KMS-11 (cell line): Measurements from ENCODE around the gene PRDX1.
A peak's percentile ranks its signal among the peaks of the same experiment; 100 is the strongest.
"Not testable (repeated sequence)": the region's sequence is repeated elsewhere in the genome, so short reads cannot be mapped to it uniquely, and the experiment has no call there.

Source experiments
- H2AFZ ChIP-seq: fragments of 200-600 bp; sonication (generic); 2 replicates; pipeline ENCODE4 v1.6.1; 2016; ENCODE audit warnings: antibody characterized with exemption, mixed run types, low read depth
- H3K27ac ChIP-seq: fragments of 200-600 bp; sonication (generic); 2 replicates; pipeline ENCODE4 v1.6.1; 2016; ENCODE audit warnings: mild to moderate bottlenecking, mixed run types
- H3K27me3 ChIP-seq: fragments of 200-600 bp; sonication (generic); 2 replicates; pipeline ENCODE4 v1.6.1; 2017; ENCODE audit warnings: mild to moderate bottlenecking, low read depth, mixed run types, moderate library complexity; ENCODE audit not compliant: insufficient read depth
- H3K36me3 ChIP-seq: fragments of 200-600 bp; sonication (generic); 2 replicates; pipeline ENCODE4 v1.6.1; 2017; ENCODE audit warnings: mild to moderate bottlenecking, mixed run types; ENCODE audit not compliant: insufficient read depth
- H3K4me1 ChIP-seq: fragments of 200-600 bp; sonication (generic); 2 replicates; pipeline ENCODE4 v1.6.1; 2016; ENCODE audit warnings: mild to moderate bottlenecking, low read depth, mixed run types; ENCODE audit not compliant: poor library complexity, severe bottlenecking
- H3K4me2 ChIP-seq: fragments of 200-600 bp; sonication (generic); 2 replicates; pipeline ENCODE4 v1.7.0; 2016; ENCODE audit warnings: mild to moderate bottlenecking, mixed run types
- H3K4me3 ChIP-seq: fragments of 200-600 bp; sonication (generic); IDR thresholded peaks from 2 replicates; pipeline ENCODE4 v1.6.1; 2017; ENCODE audit warnings: low read depth, low read length, mixed read lengths; ENCODE audit not compliant: insufficient read depth
- H3K79me2 ChIP-seq: fragments of 200-600 bp; sonication (generic); 2 replicates; pipeline ENCODE4 v1.6.1; 2016; ENCODE audit warnings: low read depth, mixed run types; ENCODE audit not compliant: insufficient read depth
- H3K9ac ChIP-seq: fragments of 200-600 bp; sonication (generic); 2 replicates; pipeline ENCODE4 v1.6.1; 2016; ENCODE audit warnings: mild to moderate bottlenecking, mixed run types
- H4K20me1 ChIP-seq: fragments of 200-600 bp; sonication (generic); 2 replicates; pipeline ENCODE4 v1.6.1; 2016; ENCODE audit warnings: mild to moderate bottlenecking, mixed run types; ENCODE audit not compliant: insufficient read depth
- CTCF ChIP-seq: fragments of 200-600 bp; sonication (generic); conservative IDR thresholded peaks from 2 replicates; pipeline ENCODE4 v1.6.1; 2017; ENCODE audit warnings: low read depth, mild to moderate bottlenecking, antibody characterized with exemption, low read length, moderate library complexity, mixed read lengths

Gene PRDX1

GRCh38 chr1:45490626-45491486 is 30.8 kb downstream of the PRDX1 start, which contains the start of gene TESK2:
TESK2 (minus strand) TSS chr1:45491163; CDS start chr1:45457785, 33,378 bp downstream.
- H3K9ac ChIP-seq, result peak within 1 kb of the TSS; percentile 26; the same call in 1 of the 2 replicates
- peak within 1 kb of the TSS; percentile 91; the same call in 1 of the 2 replicates for H2AFZ ChIP-seq
- H3K4me1 ChIP-seq, result peaks cover 25% of the 10 kb centered on the region
- H3K4me3 ChIP-seq, result peak within 1 kb of the TSS; percentile 62
- no peak for TF ChIP-seq CTCF
- no peaks in the 10 kb centered on the region for H3K79me2 ChIP-seq
- no peak within 1 kb of the TSS for H3K27ac ChIP-seq
- H3K27me3 ChIP-seq, result peaks cover 6% of the 10 kb centered on the region; the same call in 1 of the 2 replicates
- peak within 1 kb of the TSS; percentile 89 for H3K4me2 ChIP-seq
- no peaks in the 10 kb centered on the region for H4K20me1 ChIP-seq
- no peaks in the 10 kb centered on the region for H3K36me3 ChIP-seq

GRCh38 chr1:45490121-45490625 is 31.5 kb downstream of the PRDX1 start:
- H2AFZ ChIP-seq, result peak overlapping the region; percentile 91; the same call in 1 of the 2 replicates
- TF ChIP-seq CTCF, result no peak

GRCh38 chr1:45489379-45489778 is 32.3 kb downstream of the PRDX1 start:
- peak overlapping the region; percentile 89 for H3K4me2 ChIP-seq
- not testable (repeated sequence) for H3K79me2 ChIP-seq, H3K36me3 ChIP-seq, H2AFZ ChIP-seq, H3K27me3 ChIP-seq, H3K27ac ChIP-seq, H3K9ac ChIP-seq, H4K20me1 ChIP-seq, H3K4me3 ChIP-seq
- peaks cover 25% of the 10 kb centered on the region for H3K4me1 ChIP-seq

More at GRCh38 chr1:45490121-45490625, 31.5 kb downstream of the PRDX1 start:
- Histone ChIP-seq H3K27ac (no peak overlapping the region), H3K4me3 (peak overlapping the region; percentile 62), H3K4me2 (peak overlapping the region; percentile 89), H3K27me3 (peaks cover 6% of the 10 kb centered on the region; the same call in 1 of the 2 replicates), H3K79me2 (no peaks in the 10 kb centered on the region), H4K20me1 (no peaks in the 10 kb centered on the region), H3K36me3 (no peaks in the 10 kb centered on the region), H3K4me1 (peaks cover 25% of the 10 kb centered on the region), H3K9ac (peak overlapping the region; percentile 26; the same call in 1 of the 2 replicates)

- TF ChIP-seq CTCF, result no peak
- Histone ChIP-seq H3K9ac (no peak overlapping the region), H3K4me3 (no peak overlapping the region), H3K4me2 (peak overlapping the region; percentile 89), H2AFZ (no peak overlapping the region), H3K79me2 (no peaks in the 10 kb centered on the region), H3K36me3 (no peaks in the 10 kb centered on the region), H4K20me1 (no peaks in the 10 kb centered on the region), H3K4me1 (peaks cover 25% of the 10 kb centered on the region), H3K27me3 (peaks cover 6% of the 10 kb centered on the region; the same call in 1 of the 2 replicates), H3K27ac (no peak overlapping the region)
These were observed 32.9 kb downstream of the PRDX1 start for GRCh38 chr1:45488666-45489377.
